HEK293 (cell line): ENCODE data around the gene EMSY.

Experiments
- CTCF ChIA-PET: fragments of 350-600 bp; formaldehyde crosslinking; extraction: SDS; loops from one replicate; lab custom pipeline; 2021; ENCODE audit warnings: antibody characterized with exemption; lab: Yijun Ruan, JAX
- POLR2A ChIA-PET: fragments of 300-600 bp; formaldehyde crosslinking; extraction: SDS; loops from one replicate; lab custom pipeline; 2020; ENCODE audit warnings: antibody characterized with exemption, inconsistent platforms; lab: Yijun Ruan, JAX
- H3K27ac ChIP-seq: fragments of 200-500 bp; sonication (Bioruptor generic); 2 replicates; pipeline ENCODE4 v1.5.1; 2014; ENCODE audit warnings: low read depth, low read length, control low read depth, inconsistent platforms; ENCODE audit errors: extremely low read depth
- H3K36me3 ChIP-seq, 2 experiments: fragments of 200-500 bp in 1 of 2; sonication (Bioruptor generic) in 1 of 2; 1 replicate in 1 of 2; 2 replicates in 1 of 2; pipeline ENCODE4 v1.5.1; 2014 to 2017; ENCODE audit warnings: inconsistent platforms in 2 of 2, low read length in 2 of 2; ENCODE audit not compliant: control insufficient read depth in 2 of 2, insufficient read depth in 1 of 2
- H3K4me1 ChIP-seq: fragments of 200-500 bp; sonication (Bioruptor generic); 2 replicates; pipeline ENCODE4 v1.5.1; 2014; ENCODE audit warnings: mild to moderate bottlenecking, low read length, inconsistent platforms; ENCODE audit not compliant: control insufficient read depth, insufficient read depth
- H3K4me3 ChIP-seq: 2 replicates; pipeline ENCODE4 v1.5.1; 2011; ENCODE audit warnings: low read depth, mild to moderate bottlenecking, control low read depth, low read length, moderate library complexity
- H3K9me3 ChIP-seq: fragments of 200-500 bp; sonication (Bioruptor generic); 2 replicates; pipeline ENCODE4 v1.5.1; 2014; ENCODE audit warnings: low read depth, low read length, inconsistent platforms; ENCODE audit not compliant: control insufficient read depth, insufficient read depth
- FEZF1 ChIP-seq: fragments of 450-650 bp; formaldehyde crosslinking; IDR thresholded peaks from 2 replicates; pipeline ENCODE4 v1.5.1; 2016; ENCODE audit warnings: missing biosample characterization, missing genetic modification characterization
- KLF10 ChIP-seq: fragments of 450-650 bp; IDR thresholded peaks from 2 replicates; pipeline ENCODE4 v1.5.1; 2018; ENCODE audit warnings: missing biosample characterization, mild to moderate bottlenecking, missing genetic modification characterization
- KLF16 ChIP-seq: fragments of 450-650 bp; formaldehyde crosslinking; IDR thresholded peaks from 2 replicates; pipeline ENCODE4 v1.5.1; 2017; ENCODE audit warnings: missing biosample characterization, missing genetic modification characterization
- KLF8 ChIP-seq: fragments of 450-650 bp; formaldehyde crosslinking; IDR thresholded peaks from 2 replicates; pipeline ENCODE4 v1.5.1; 2016; ENCODE audit warnings: missing biosample characterization, missing genetic modification characterization
- PRDM1 ChIP-seq: fragments of 450-650 bp; formaldehyde crosslinking; IDR thresholded peaks from 2 replicates; pipeline ENCODE4; 2016; ENCODE audit warnings: missing biosample characterization, missing genetic modification characterization
- ZNF138 ChIP-seq: fragments of 450-650 bp; formaldehyde crosslinking; IDR thresholded peaks from 2 replicates; pipeline ENCODE4 v1.5.1; 2016; ENCODE audit warnings: missing biosample characterization, missing genetic modification characterization, borderline replicate concordance
- ZNF155 ChIP-seq: fragments of 450-650 bp; formaldehyde crosslinking; IDR thresholded peaks from 2 replicates; pipeline ENCODE4 v1.5.1; 2016; ENCODE audit warnings: missing biosample characterization, missing genetic modification characterization
- ZNF239 ChIP-seq: fragments of 450-650 bp; formaldehyde crosslinking; IDR thresholded peaks from 2 replicates; pipeline ENCODE4 v1.5.1; 2016; ENCODE audit warnings: missing biosample characterization, missing genetic modification characterization
- ZNF280C ChIP-seq: fragments of 450-650 bp; formaldehyde crosslinking; IDR thresholded peaks from 2 replicates; pipeline ENCODE4 v1.5.1; 2016; ENCODE audit warnings: missing biosample characterization, missing genetic modification characterization
- ZNF335 ChIP-seq: fragments of 450-650 bp; formaldehyde crosslinking; conservative IDR thresholded peaks from 2 replicates; pipeline ENCODE4 v1.5.1; 2016; ENCODE audit warnings: missing biosample characterization, missing genetic modification characterization
- ZNF391 ChIP-seq: fragments of 450-650 bp; formaldehyde crosslinking; IDR thresholded peaks from 2 replicates; pipeline ENCODE4 v1.5.1; 2016; ENCODE audit warnings: low read depth, missing biosample characterization, missing genetic modification characterization, borderline replicate concordance
- ZNF398 ChIP-seq: fragments of 450-650 bp; formaldehyde crosslinking; IDR thresholded peaks from 2 replicates; pipeline ENCODE4 v1.5.1; 2017; ENCODE audit warnings: missing biosample characterization, missing genetic modification characterization
- ZNF529 ChIP-seq: fragments of 450-650 bp; formaldehyde crosslinking; IDR thresholded peaks from 2 replicates; pipeline ENCODE4 v1.5.1; 2017; ENCODE audit warnings: missing genetic modification characterization, missing biosample characterization; ENCODE audit not compliant: insufficient replicate concordance
- ZNF629 ChIP-seq: fragments of 450-650 bp; formaldehyde crosslinking; IDR thresholded peaks from 2 replicates; pipeline ENCODE4 v1.5.1; 2017; ENCODE audit warnings: missing biosample characterization, missing genetic modification characterization
- ZNF785 ChIP-seq: fragments of 450-650 bp; formaldehyde crosslinking; IDR thresholded peaks from 2 replicates; pipeline ENCODE4 v1.5.1; 2016; ENCODE audit warnings: missing biosample characterization, missing genetic modification characterization
- ZSCAN30 ChIP-seq: fragments of 450-650 bp; IDR thresholded peaks from 2 replicates; pipeline ENCODE4 v1.5.1; 2018; ENCODE audit warnings: missing biosample characterization, mild to moderate bottlenecking, missing genetic modification characterization, moderate library complexity
- TF ChIP-seq, protein P1 (sequence below): fragments of 450-650 bp; formaldehyde crosslinking; IDR thresholded peaks from 2 replicates; pipeline ENCODE4; 2016; ENCODE audit warnings: missing biosample characterization, missing genetic modification characterization
- TF ChIP-seq, protein P2 (sequence below): fragments of 450-650 bp; formaldehyde crosslinking; IDR thresholded peaks from 2 replicates; pipeline ENCODE4 v1.5.1; 2017; ENCODE audit warnings: missing biosample characterization, missing genetic modification characterization
- TF ChIP-seq, protein P3 (sequence below): fragments of 450-650 bp; formaldehyde crosslinking; IDR thresholded peaks from 2 replicates; pipeline ENCODE4 v1.5.1; 2016; ENCODE audit warnings: missing biosample characterization, missing genetic modification characterization
- TF ChIP-seq, protein P4 (sequence below): fragments of 450-650 bp; formaldehyde crosslinking; IDR thresholded peaks from 2 replicates; pipeline ENCODE4 v1.5.1; 2016; ENCODE audit warnings: missing biosample characterization, missing genetic modification characterization

The EMSY gene

DNA sequence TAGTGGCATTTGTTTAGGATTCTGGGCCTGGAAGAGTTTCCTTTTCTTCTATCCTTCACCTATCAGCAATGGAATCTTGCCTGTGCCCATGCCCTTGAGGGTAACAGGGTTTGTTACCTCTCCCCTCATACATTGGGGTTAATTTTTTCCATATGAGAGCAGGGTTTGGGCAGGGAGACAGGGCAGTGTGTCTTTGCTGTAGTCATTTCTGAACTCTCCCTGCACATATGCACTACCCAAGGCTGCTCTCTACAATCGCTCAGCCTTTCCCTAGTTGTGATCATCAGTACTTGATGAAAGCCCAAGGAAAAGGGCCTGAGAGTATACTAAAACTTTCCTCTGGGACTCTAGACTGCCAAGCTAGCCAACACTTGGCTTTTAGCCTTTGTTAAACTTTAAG, 130.1 kb downstream of the EMSY start:
- no peaks in the 10 kb centered on the region for H3K9me3 ChIP-seq
- no peak overlapping the region for H3K4me3 ChIP-seq
- no peaks in the 10 kb centered on the region for H3K36me3 ChIP-seq
- no peak overlapping the region for H3K27ac ChIP-seq
- no peaks in the 10 kb centered on the region for H3K4me1 ChIP-seq
- POLR2A ChIA-PET, result interaction anchor here (0.7 kb wide), 1 partner anchor 49 kb away, joined by 6 read pairs; no protein-coding TSS in a partner anchor
- CTCF ChIA-PET, result no interaction called here
- TF ChIP-seq ZNF391 (no peak), ZNF529 (no peak), KLF10 (tag by site-specific recombination) (no peak), ZNF239 (no peak), ZNF785 (tag by site-specific recombination) (no peak), ZNF280C (tag by site-specific recombination) (no peak), ZNF398 (tag by site-specific recombination) (no peak), FEZF1 (tag by site-specific recombination) (no peak), ZSCAN30 (tag by site-specific recombination) (no peak), KLF8 (no peak), ZNF155 (tag by site-specific recombination) (no peak), ZNF629 (tag by site-specific recombination) (no peak), PRDM1 (no peak), KLF16 (tag by site-specific recombination) (no peak), ZNF335 (no peak), ZNF138 (tag by site-specific recombination) (no peak)
- TF ChIP-seq, protein P1, sequence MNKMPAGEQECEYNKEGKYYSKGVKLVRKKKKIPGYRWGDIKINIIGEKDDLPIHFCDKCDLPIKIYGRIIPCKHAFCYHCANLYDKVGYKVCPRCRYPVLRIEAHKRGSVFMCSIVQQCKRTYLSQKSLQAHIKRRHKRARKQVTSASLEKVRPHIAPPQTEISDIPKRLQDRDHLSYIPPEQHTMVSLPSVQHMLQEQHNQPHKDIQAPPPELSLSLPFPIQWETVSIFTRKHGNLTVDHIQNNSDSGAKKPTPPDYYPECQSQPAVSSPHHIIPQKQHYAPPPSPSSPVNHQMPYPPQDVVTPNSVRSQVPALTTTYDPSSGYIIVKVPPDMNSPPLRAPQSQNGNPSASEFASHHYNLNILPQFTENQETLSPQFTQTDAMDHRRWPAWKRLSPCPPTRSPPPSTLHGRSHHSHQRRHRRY (tag by site-specific recombination), result no peak
- TF ChIP-seq, protein P2, sequence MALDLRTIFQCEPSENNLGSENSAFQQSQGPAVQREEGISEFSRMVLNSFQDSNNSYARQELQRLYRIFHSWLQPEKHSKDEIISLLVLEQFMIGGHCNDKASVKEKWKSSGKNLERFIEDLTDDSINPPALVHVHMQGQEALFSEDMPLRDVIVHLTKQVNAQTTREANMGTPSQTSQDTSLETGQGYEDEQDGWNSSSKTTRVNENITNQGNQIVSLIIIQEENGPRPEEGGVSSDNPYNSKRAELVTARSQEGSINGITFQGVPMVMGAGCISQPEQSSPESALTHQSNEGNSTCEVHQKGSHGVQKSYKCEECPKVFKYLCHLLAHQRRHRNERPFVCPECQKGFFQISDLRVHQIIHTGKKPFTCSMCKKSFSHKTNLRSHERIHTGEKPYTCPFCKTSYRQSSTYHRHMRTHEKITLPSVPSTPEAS (tag by site-specific recombination), result no peak
- TF ChIP-seq, protein P3, sequence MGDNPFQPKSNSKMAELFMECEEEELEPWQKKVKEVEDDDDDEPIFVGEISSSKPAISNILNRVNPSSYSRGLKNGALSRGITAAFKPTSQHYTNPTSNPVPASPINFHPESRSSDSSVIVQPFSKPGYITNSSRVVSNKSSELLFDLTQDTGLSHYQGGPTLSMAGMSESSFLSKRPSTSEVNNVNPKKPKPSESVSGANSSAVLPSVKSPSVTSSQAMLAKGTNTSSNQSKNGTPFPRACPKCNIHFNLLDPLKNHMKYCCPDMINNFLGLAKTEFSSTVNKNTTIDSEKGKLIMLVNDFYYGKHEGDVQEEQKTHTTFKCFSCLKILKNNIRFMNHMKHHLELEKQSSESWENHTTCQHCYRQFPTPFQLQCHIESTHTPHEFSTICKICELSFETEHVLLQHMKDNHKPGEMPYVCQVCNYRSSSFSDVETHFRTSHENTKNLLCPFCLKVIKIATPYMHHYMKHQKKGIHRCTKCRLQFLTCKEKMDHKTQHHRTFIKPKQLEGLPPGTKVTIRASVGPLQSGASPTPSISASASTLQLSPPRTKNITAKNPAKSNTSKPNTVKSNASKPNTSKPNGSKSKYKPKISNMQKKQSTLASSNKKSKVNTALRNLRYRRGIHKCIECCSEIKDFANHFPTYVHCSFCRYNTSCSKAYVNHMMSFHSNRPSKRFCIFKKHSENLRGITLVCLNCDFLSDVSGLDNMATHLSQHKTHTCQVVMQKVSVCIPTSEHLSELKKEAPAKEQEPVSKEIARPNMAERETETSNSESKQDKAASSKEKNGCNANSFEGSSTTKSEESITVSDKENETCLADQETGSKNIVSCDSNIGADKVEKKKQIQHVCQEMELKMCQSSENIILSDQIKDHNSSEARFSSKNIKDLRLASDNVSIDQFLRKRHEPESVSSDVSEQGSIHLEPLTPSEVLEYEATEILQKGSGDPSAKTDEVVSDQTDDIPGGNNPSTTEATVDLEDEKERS (tag by site-specific recombination), result no peak
- TF ChIP-seq, protein P4, sequence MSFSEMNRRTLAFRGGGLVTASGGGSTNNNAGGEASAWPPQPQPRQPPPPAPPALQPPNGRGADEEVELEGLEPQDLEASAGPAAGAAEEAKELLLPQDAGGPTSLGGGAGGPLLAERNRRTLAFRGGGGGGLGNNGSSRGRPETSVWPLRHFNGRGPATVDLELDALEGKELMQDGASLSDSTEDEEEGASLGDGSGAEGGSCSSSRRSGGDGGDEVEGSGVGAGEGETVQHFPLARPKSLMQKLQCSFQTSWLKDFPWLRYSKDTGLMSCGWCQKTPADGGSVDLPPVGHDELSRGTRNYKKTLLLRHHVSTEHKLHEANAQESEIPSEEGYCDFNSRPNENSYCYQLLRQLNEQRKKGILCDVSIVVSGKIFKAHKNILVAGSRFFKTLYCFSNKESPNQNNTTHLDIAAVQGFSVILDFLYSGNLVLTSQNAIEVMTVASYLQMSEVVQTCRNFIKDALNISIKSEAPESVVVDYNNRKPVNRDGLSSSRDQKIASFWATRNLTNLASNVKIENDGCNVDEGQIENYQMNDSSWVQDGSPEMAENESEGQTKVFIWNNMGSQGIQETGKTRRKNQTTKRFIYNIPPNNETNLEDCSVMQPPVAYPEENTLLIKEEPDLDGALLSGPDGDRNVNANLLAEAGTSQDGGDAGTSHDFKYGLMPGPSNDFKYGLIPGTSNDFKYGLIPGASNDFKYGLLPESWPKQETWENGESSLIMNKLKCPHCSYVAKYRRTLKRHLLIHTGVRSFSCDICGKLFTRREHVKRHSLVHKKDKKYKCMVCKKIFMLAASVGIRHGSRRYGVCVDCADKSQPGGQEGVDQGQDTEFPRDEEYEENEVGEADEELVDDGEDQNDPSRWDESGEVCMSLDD (tag by site-specific recombination), result no peak
